Smooth muscle cell (in vitro differentiated cells): Measurements from ENCODE around the gene C1orf159. TPM values are rescaled to one million over a fixed set of nuclear protein-coding genes. Genes with fewer than 3 reads are reported as not detected.

Experiments
- DNase-seq: peaks from one replicate; lab custom pipeline; 2025; ENCODE audit not compliant: unreplicated experiment; lab: John Stamatoyannopoulos, UW
- H2AFZ ChIP-seq: fragments of 200-600 bp; sonication (generic); 2 replicates; pipeline ENCODE4 v1.6.0; 2016; ENCODE audit warnings: antibody characterized with exemption, low read depth, mild to moderate bottlenecking
- H3F3A ChIP-seq: fragments of 200-600 bp; sonication (generic); 2 replicates; pipeline ENCODE4 v1.6.0; 2017; ENCODE audit warnings: antibody characterized with exemption, low read depth
- H3K27ac ChIP-seq: fragments of 200-600 bp; sonication (generic); 2 replicates; pipeline ENCODE4 v1.5.1; 2016; ENCODE audit warnings: low read depth, mild to moderate bottlenecking
- H3K27me3 ChIP-seq: fragments of 200-600 bp; sonication (generic); 2 replicates; pipeline ENCODE4 v1.6.1; 2016; ENCODE audit warnings: low read depth, mild to moderate bottlenecking
- H3K36me3 ChIP-seq: fragments of 200-600 bp; sonication (generic); 2 replicates; pipeline ENCODE4 v1.5.1; 2016; ENCODE audit warnings: low read depth
- H3K4me1 ChIP-seq: fragments of 200-600 bp; sonication (generic); 2 replicates; pipeline ENCODE4 v1.5.1; 2016; ENCODE audit warnings: low read depth
- H3K4me2 ChIP-seq: fragments of 200-600 bp; sonication (generic); 2 replicates; pipeline ENCODE4 v1.6.0; 2016; ENCODE audit warnings: mild to moderate bottlenecking
- H3K4me3 ChIP-seq: fragments of 200-600 bp; sonication (generic); 2 replicates; pipeline ENCODE4 v1.5.1; 2016; ENCODE audit warnings: mild to moderate bottlenecking
- H3K79me2 ChIP-seq: fragments of 200-600 bp; sonication (generic); 2 replicates; pipeline ENCODE4 v1.6.0; 2016; ENCODE audit warnings: low read depth, mild to moderate bottlenecking
- H3K9ac ChIP-seq: fragments of 200-600 bp; sonication (generic); 2 replicates; pipeline ENCODE4 v1.6.0; 2016; ENCODE audit warnings: low read depth
- H3K9me3 ChIP-seq: fragments of 200-600 bp; sonication (generic); replicated peaks from 2 replicates; pipeline ENCODE4 v1.5.1; 2016; ENCODE audit warnings: low read depth
- H4K20me1 ChIP-seq: fragments of 200-600 bp; sonication (generic); 2 replicates; pipeline ENCODE4 v1.6.0; 2016; ENCODE audit warnings: low read depth
- CTCF ChIP-seq: fragments of 200-600 bp; sonication (generic); IDR thresholded peaks from 2 replicates; pipeline ENCODE4 v1.5.1; 2017; ENCODE audit warnings: borderline replicate concordance, mild to moderate bottlenecking, antibody characterized with exemption; ENCODE audit not compliant: insufficient read depth, poor library complexity, severe bottlenecking
- WGBS: methylation state at CpG from one replicate; pipeline ENCODE4 v1.1.7; 2016; ENCODE audit warnings: low lambda C conversion rate; 5-methylcytosine and 5-hydroxymethylcytosine counted together
- polyA plus RNA-seq: library from polyadenylated mRNA; unstranded; fragments of >200 nt; fragmentation: Nextera tagmentation; extraction: Ambion mirVana; gene quantifications from 2 replicates; pipeline ENCODE4 v1.2.1, GENCODE V29; 2016
- total RNA-seq: library from RNA; depleted of rRNA; stranded (reverse); fragments of >200 nt; gene quantifications from 2 replicates; pipeline ENCODE4 v1.2.3, GENCODE V29; 2014

C1orf159 gene
- total RNA-seq (9.3 and 24.5 TPM in 2 replicates), polyA plus RNA-seq (20.2 and 27.1 TPM in 2 replicates)

GRCh38 chr1:1115786-1116700 lies at the start of gene C1orf159:
Gene C1orf159 (minus strand): TSS chr1:1116089. CDS start chr1:1091543, 24,546 bp downstream.
- TF ChIP-seq CTCF: no peak
- H3F3A ChIP-seq: no peaks in the 10 kb centered on the region
- H3K79me2 ChIP-seq: peaks cover 8% of the 10 kb centered on the region
- H3K4me1 ChIP-seq: no peaks in the 10 kb centered on the region
- H3K9ac ChIP-seq: peak within 1 kb of the TSS; percentile 88
- peak within 1 kb of the TSS; percentile 96 for H3K4me2 ChIP-seq
- DNase-seq: peak; percentile 94
- no peaks in the 10 kb centered on the region for H3K9me3 ChIP-seq
- peak within 1 kb of the TSS; percentile 98 for H3K4me3 ChIP-seq
- no peaks in the 10 kb centered on the region for H4K20me1 ChIP-seq
- H2AFZ ChIP-seq: peak within 1 kb of the TSS; percentile 89
- no peak within 1 kb of the TSS for H3K27ac ChIP-seq
- H3K36me3 ChIP-seq: no peaks in the 10 kb centered on the region
- H3K27me3 ChIP-seq: no peaks in the 10 kb centered on the region
- under 1% methylated on average over 54 of the region's 128 CpGs for WGBS

GRCh38 chr1:1165485-1165884 lies 49.6 kb upstream of the C1orf159 start:
- no peak for TF ChIP-seq CTCF
- H3K4me3 ChIP-seq: peak overlapping the region; percentile 38

GRCh38 chr1:1164701-1165451 lies 49.0 kb upstream of the C1orf159 start:
- 48% methylated on average over 42 of the region's 48 CpGs for WGBS
- no peak overlapping the region for H2AFZ ChIP-seq
- no peak overlapping the region for H3K9ac ChIP-seq
- no peaks in the 10 kb centered on the region for H3K36me3 ChIP-seq
- TF ChIP-seq CTCF: no peak
- no peak for DNase-seq
- H4K20me1 ChIP-seq: no peaks in the 10 kb centered on the region
- peaks cover 12% of the 10 kb centered on the region for H3K4me1 ChIP-seq
- H3F3A ChIP-seq: no peaks in the 10 kb centered on the region
- no peak overlapping the region for H3K4me2 ChIP-seq
- H3K79me2 ChIP-seq: no peaks in the 10 kb centered on the region
- H3K9me3 ChIP-seq: no peaks in the 10 kb centered on the region
- H3K4me3 ChIP-seq: peak overlapping the region; percentile 38
- no peak overlapping the region for H3K27ac ChIP-seq
- peaks cover 10% of the 10 kb centered on the region for H3K27me3 ChIP-seq

More at GRCh38 chr1:1165485-1165884, 49.6 kb upstream of the C1orf159 start:
- Histone ChIP-seq H3F3A (no peaks in the 10 kb centered on the region), H2AFZ (no peak overlapping the region), H4K20me1 (no peaks in the 10 kb centered on the region), H3K27ac (no peak overlapping the region), H3K27me3 (peaks cover 10% of the 10 kb centered on the region), H3K36me3 (no peaks in the 10 kb centered on the region), H3K4me1 (peaks cover 12% of the 10 kb centered on the region), H3K9ac (no peak overlapping the region), H3K4me2 (no peak overlapping the region), H3K79me2 (no peaks in the 10 kb centered on the region), H3K9me3 (no peaks in the 10 kb centered on the region)
- 87% methylated on average over 12 of the region's 12 CpGs for WGBS
- no peak for DNase-seq
